Nephron (organoid): ENCODE measurements around the gene ALDH3B2.
"Not testable (repeated sequence)": the region's sequence is repeated elsewhere in the genome, so short reads cannot be mapped to it uniquely, and the experiment has no call there.

Experiments
- H3K27ac Mint-ChIP-seq, 3 experiments: 2 replicates each; pipeline ENCODE4 v1.8.0; 2020; ENCODE audit warnings: mixed read lengths in 3 of 3, mild to moderate bottlenecking in 2 of 3, moderate library complexity in 1 of 3
- H3K27me3 Mint-ChIP-seq: 2 replicates; pipeline ENCODE4 v1.8.0; 2021; ENCODE audit warnings: low read depth, mild to moderate bottlenecking, moderate library complexity, mixed read lengths
- H3K36me3 Mint-ChIP-seq: 2 replicates; pipeline ENCODE4 v1.8.0; 2020; ENCODE audit warnings: low read depth, mixed read lengths
- H3K4me1 Mint-ChIP-seq: 2 replicates; pipeline ENCODE4 v1.8.0; 2020; ENCODE audit warnings: mixed read lengths
- H3K4me3 Mint-ChIP-seq, 3 experiments: 2 replicates each; pipeline ENCODE4 v1.8.0; 2020; ENCODE audit warnings: mild to moderate bottlenecking in 3 of 3, mixed read lengths in 3 of 3, moderate library complexity in 2 of 3
- H3K9me3 Mint-ChIP-seq: 2 replicates; pipeline ENCODE4 v1.8.0; 2020; ENCODE audit warnings: mixed read lengths
- CTCF ChIP-seq, 3 experiments: fragments of 200-600 bp; sonication (generic); IDR thresholded peaks; one replicate each; pipeline ENCODE4 v1.5.0; 2021; ENCODE audit warnings: antibody characterized with exemption in 3 of 3; ENCODE audit not compliant: unreplicated experiment in 3 of 3

ALDH3B2 gene

GRCh38 chr11:67663532-67664212, 10.8 kb downstream of the ALDH3B2 start:
- no peaks in the 10 kb centered on the region for H3K36me3 Mint-ChIP-seq

GRCh38 chr11:67662835-67663531, 11.4 kb downstream of the ALDH3B2 start:
- H3K4me1 Mint-ChIP-seq = peaks cover 5% of the 10 kb centered on the region
- no peaks in the 10 kb centered on the region for H3K36me3 Mint-ChIP-seq
- TF ChIP-seq CTCF (IDR thresholded peaks at IDR 0.05; ENCODE audit: unreplicated experiment in 3 of 3) = no peak
- no peaks in the 10 kb centered on the region for H3K9me3 Mint-ChIP-seq
- no peak overlapping the region for H3K27ac Mint-ChIP-seq
- no peak overlapping the region for H3K4me3 Mint-ChIP-seq
- peaks cover 6% of the 10 kb centered on the region for H3K27me3 Mint-ChIP-seq

More at GRCh38 chr11:67663532-67664212, 10.8 kb downstream of the ALDH3B2 start:
- peaks cover 4% of the 10 kb centered on the region for H3K4me1 Mint-ChIP-seq
- TF ChIP-seq CTCF (IDR thresholded peaks at IDR 0.05; ENCODE audit: unreplicated experiment in 3 of 3) = no peak
- no peaks in the 10 kb centered on the region for H3K9me3 Mint-ChIP-seq
- H3K27me3 Mint-ChIP-seq = peaks cover 6% of the 10 kb centered on the region
- H3K4me3 Mint-ChIP-seq = no peak overlapping the region
- no peak overlapping the region for H3K27ac Mint-ChIP-seq

GRCh38 chr11:67662142-67662834, 12.1 kb downstream of the ALDH3B2 start:
- no peaks in the 10 kb centered on the region for H3K36me3 Mint-ChIP-seq
- peaks cover 5% of the 10 kb centered on the region for H3K4me1 Mint-ChIP-seq
- peaks cover 6% of the 10 kb centered on the region for H3K27me3 Mint-ChIP-seq
- no peaks in the 10 kb centered on the region for H3K9me3 Mint-ChIP-seq
- TF ChIP-seq CTCF (IDR thresholded peaks at IDR 0.05; ENCODE audit: unreplicated experiment in 3 of 3) = no peak
- H3K27ac Mint-ChIP-seq = no peak overlapping the region
- H3K4me3 Mint-ChIP-seq = no peak overlapping the region

GRCh38 chr11:67660752-67661151, 13.7 kb downstream of the ALDH3B2 start:
- H3K9me3 Mint-ChIP-seq, H3K4me1 Mint-ChIP-seq, H3K27me3 Mint-ChIP-seq, H3K36me3 Mint-ChIP-seq, H3K4me3 Mint-ChIP-seq, H3K27ac Mint-ChIP-seq: not testable (repeated sequence)

- H3K9me3 Mint-ChIP-seq, H3K36me3 Mint-ChIP-seq, H3K27ac Mint-ChIP-seq, H3K4me3 Mint-ChIP-seq, H3K4me1 Mint-ChIP-seq, H3K27me3 Mint-ChIP-seq: not testable (repeated sequence)
- peak in 2 of 3 experiments; percentile 27 to 36 for TF ChIP-seq CTCF (IDR thresholded peaks at IDR 0.05; ENCODE audit: unreplicated experiment in 3 of 3)
Observed at GRCh38 chr11:67659651-67660165, 14.7 kb downstream of the ALDH3B2 start.

GRCh38 chr11:67657300-67657699, 17.1 kb downstream of the ALDH3B2 start:
- no peak for TF ChIP-seq CTCF (IDR thresholded peaks at IDR 0.05; ENCODE audit: unreplicated experiment in 3 of 3)
- no peak overlapping the region for H3K4me3 Mint-ChIP-seq
- H3K27me3 Mint-ChIP-seq = peaks cover 8% of the 10 kb centered on the region
- no peaks in the 10 kb centered on the region for H3K36me3 Mint-ChIP-seq
- H3K9me3 Mint-ChIP-seq = peaks cover 10% of the 10 kb centered on the region
- peaks cover 10% of the 10 kb centered on the region for H3K4me1 Mint-ChIP-seq
- no peak overlapping the region for H3K27ac Mint-ChIP-seq
